PC-9 (cell line): ENCODE measurements around the gene COX4I1.

Experiments used
- EZH2 ChIP-seq: fragments of 200-600 bp; sonication (generic); IDR thresholded peaks from 2 replicates; pipeline ENCODE4 v1.8.0; 2017; ENCODE audit warnings: antibody characterized with exemption, low read depth
- TF ChIP-seq, protein P1 (sequence below): fragments of 200-600 bp; sonication (generic); conservative IDR thresholded peaks from 2 replicates; pipeline ENCODE4 v1.6.1; 2017; ENCODE audit warnings: mixed run types, antibody characterized with exemption, mild to moderate bottlenecking, moderate library complexity

- TF ChIP-seq, protein P1, sequence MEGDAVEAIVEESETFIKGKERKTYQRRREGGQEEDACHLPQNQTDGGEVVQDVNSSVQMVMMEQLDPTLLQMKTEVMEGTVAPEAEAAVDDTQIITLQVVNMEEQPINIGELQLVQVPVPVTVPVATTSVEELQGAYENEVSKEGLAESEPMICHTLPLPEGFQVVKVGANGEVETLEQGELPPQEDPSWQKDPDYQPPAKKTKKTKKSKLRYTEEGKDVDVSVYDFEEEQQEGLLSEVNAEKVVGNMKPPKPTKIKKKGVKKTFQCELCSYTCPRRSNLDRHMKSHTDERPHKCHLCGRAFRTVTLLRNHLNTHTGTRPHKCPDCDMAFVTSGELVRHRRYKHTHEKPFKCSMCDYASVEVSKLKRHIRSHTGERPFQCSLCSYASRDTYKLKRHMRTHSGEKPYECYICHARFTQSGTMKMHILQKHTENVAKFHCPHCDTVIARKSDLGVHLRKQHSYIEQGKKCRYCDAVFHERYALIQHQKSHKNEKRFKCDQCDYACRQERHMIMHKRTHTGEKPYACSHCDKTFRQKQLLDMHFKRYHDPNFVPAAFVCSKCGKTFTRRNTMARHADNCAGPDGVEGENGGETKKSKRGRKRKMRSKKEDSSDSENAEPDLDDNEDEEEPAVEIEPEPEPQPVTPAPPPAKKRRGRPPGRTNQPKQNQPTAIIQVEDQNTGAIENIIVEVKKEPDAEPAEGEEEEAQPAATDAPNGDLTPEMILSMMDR: no peak
- TF ChIP-seq EZH2: no peak
These were observed 45.8 kb downstream of the COX4I1 start for GRCh38 chr16:85845266-85845665.
